Ovary (tissue), 9 donors: ENCODE measurements around the gene C2CD2L. TPM values are rescaled to one million over a fixed set of nuclear protein-coding genes. Genes with fewer than 3 reads are reported as not detected.

Experiments
- DNase-seq, 5 donors: peaks; one replicate each; pipeline ENCODE4 v3.0.0-alpha.2; 2019 to 2020
- H3K27ac ChIP-seq, 2 donors: fragments of 200-600 bp; one replicate each; pipeline versions ENCODE4 v1.5.1 to v1.8.0; 2019 to 2022
- H3K27me3 ChIP-seq: fragments of 200-600 bp; one replicate; pipeline ENCODE4 v1.8.0; 2022
- H3K36me3 ChIP-seq: fragments of 200-600 bp; sonication (generic); one replicate; pipeline ENCODE4 v1.5.1; 2019
- H3K4me1 ChIP-seq: one replicate; pipeline ENCODE4 v1.8.1; 2013; ENCODE audit warnings: mild to moderate bottlenecking, moderate library complexity; ENCODE audit not compliant: insufficient read depth
- H3K4me3 ChIP-seq: fragments of 200-600 bp; sonication (generic); one replicate; pipeline ENCODE4 v1.5.1; 2017
- H3K9me3 ChIP-seq, 2 donors: fragments of 200-600 bp in 1 of 2; sonication (generic) in 1 of 2; one replicate each; pipeline versions ENCODE4 v1.5.1 to v1.8.1; 2013 to 2019; ENCODE audit warnings: mild to moderate bottlenecking in 1 of 2, moderate library complexity in 1 of 2
- EP300 ChIP-seq: sonication (generic); formaldehyde crosslinking; IDR thresholded peaks from one replicate; pipeline ENCODE4 v1.6.1; 2017; ENCODE audit warnings: antibody characterized with exemption
- POLR2A ChIP-seq: fragments of 450-650 bp; IDR thresholded peaks from one replicate; pipeline ENCODE4 v1.6.1; 2017; ENCODE audit warnings: antibody characterized with exemption, mild to moderate bottlenecking, moderate library complexity
- WGBS, 3 donors: extraction: QIAGEN DNeasy Blood & Tissue Kit in 1 of 3; methylation state at CpG; one replicate each; pipeline versions ENCODE4 v1.1.5 to v1.1.7; 2013 to 2017; 5-methylcytosine and 5-hydroxymethylcytosine counted together
- intact Hi-C, 4 donors: fragments of 100-400 bp; cut with DNase I; formaldehyde crosslinking; loops; one replicate each; pipeline versions ENCODE4 v1.11.0 to v1.15.1; 2022 to 2023
- polyA plus RNA-seq, 2 donors: library from polyadenylated mRNA; stranded (reverse); fragments of 200-250 nt in 1 of 2; fragments of 350-450 nt in 1 of 2; fragmentation: Illumina TruSeq in 1 of 2; extraction: RNeasy Lipid Tissue Mini Kit (QIAGEN cat#74804) in 1 of 2; gene quantifications; one replicate each; pipeline ENCODE4 v1.2.3, GENCODE V29; 2013 to 2014
- total RNA-seq, 7 donors: library from RNA; depleted of rRNA in 2 of 7; stranded (reverse); fragments of >200 nt in 2 of 7; fragmentation: NEBNext Ultra II Directional in 3 of 7; extraction: Animal tissue kit (Norgen Biotek cat#: 25700) in 3 of 7; gene quantifications; one replicate each; pipeline versions ENCODE4 v1.1.0 to v1.2.4, GENCODE V29; 2016 to 2023
- TF ChIP-seq, protein P1 (sequence below), 3 donors: fragments of 450-650 bp in 2 of 3; fragments of 200-600 bp in 1 of 3; IDR thresholded peaks; one replicate each; pipeline versions ENCODE4 v1.5.1 to v1.8.0; 2016 to 2022; ENCODE audit warnings: antibody characterized with exemption in 3 of 3, mild to moderate bottlenecking in 1 of 3
- donor health status: DM: no; HTN: no; CAD: no; lungs with moderate emphysema.
- donor health status: DM: no; HTN: no; CAD: no.
- donor health status: Bipolar disorder and iron deficiency.
- donor health status: DM: yes; HTN: yes; CAD: no.
- donor health status: DM: no; HTN: no; CAD: no.
- donor health status: DM: yes; HTN: yes; CAD: no.

C2CD2L gene
- total and polyA plus RNA-seq, 9 donors, result 2.8 to 13.6 (median 6.9) TPM

DNA sequence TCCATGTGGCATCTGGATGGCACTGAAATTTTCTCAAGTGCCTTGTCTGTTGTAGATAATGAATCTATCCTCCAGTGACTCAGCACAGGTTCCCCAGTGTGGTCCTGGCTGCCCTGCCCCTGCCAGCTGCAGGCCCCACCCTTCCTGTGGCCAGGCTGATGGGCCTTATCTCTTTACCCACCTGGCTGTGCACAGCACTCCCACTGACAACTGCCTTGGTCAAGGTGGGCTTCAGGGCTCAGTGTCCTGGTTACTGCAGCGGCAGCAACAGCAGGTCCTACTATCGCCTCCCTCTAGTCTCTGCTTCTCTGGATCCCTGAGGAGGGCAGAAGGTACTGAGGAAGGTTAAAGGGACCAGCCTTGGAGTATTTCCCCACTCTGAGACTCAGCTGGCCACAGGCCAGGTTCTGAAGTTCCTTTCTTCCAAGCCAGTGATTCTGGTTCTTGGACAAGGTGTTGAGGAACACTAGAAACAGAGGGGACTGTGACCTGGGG, 19.4 kb upstream of the C2CD2L start:
- DNase-seq, result no peak
- Histone ChIP-seq H3K36me3 (no peaks in the 10 kb centered on the region), H3K27ac (no peak overlapping the region), H3K4me1 (peaks cover 7% of the 10 kb centered on the region), H3K4me3 (no peak overlapping the region), H3K27me3 (no peaks in the 10 kb centered on the region), H3K9me3 (no peaks in the 10 kb centered on the region)
- TF ChIP-seq, protein P1, sequence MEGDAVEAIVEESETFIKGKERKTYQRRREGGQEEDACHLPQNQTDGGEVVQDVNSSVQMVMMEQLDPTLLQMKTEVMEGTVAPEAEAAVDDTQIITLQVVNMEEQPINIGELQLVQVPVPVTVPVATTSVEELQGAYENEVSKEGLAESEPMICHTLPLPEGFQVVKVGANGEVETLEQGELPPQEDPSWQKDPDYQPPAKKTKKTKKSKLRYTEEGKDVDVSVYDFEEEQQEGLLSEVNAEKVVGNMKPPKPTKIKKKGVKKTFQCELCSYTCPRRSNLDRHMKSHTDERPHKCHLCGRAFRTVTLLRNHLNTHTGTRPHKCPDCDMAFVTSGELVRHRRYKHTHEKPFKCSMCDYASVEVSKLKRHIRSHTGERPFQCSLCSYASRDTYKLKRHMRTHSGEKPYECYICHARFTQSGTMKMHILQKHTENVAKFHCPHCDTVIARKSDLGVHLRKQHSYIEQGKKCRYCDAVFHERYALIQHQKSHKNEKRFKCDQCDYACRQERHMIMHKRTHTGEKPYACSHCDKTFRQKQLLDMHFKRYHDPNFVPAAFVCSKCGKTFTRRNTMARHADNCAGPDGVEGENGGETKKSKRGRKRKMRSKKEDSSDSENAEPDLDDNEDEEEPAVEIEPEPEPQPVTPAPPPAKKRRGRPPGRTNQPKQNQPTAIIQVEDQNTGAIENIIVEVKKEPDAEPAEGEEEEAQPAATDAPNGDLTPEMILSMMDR (IDR thresholded peaks at IDR 0.05), result no peak
- TF ChIP-seq POLR2A (no peak), EP300 (no peak)
- WGBS, 3 donors, result 94 to 100% (median 97%) methylated on average over 2 of the region's 2 CpGs
- intact Hi-C loops, result no loop called here

DNA sequence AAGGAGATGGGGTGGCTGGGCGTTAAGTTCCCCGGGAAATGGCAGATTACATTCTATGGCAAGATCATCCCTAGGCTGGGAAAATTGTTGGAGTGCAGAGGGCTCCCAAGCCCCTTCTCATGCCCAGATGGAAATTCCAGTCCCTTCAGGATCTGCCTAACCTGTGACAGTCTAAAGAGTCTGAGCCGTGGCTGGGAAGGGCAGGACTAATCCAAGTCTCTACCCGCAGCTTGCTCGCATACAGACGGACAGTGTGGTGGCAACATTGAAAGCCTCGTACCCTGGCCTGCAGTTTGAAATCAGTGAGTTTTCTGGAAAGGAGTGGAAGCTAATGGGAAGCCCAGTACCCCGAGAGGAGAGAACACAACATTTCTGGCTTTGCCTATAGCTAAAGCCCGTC, 18.7 kb upstream of the C2CD2L start:
- H3K4me3 ChIP-seq, result no peak overlapping the region
- intact Hi-C loops, result no loop called here
- H3K27ac ChIP-seq, result no peak overlapping the region
- no peaks in the 10 kb centered on the region for H3K27me3 ChIP-seq
- no peaks in the 10 kb centered on the region for H3K9me3 ChIP-seq
- H3K36me3 ChIP-seq, result no peaks in the 10 kb centered on the region
- TF ChIP-seq EP300, result no peak
- no peak for DNase-seq
- H3K4me1 ChIP-seq, result peaks cover 8% of the 10 kb centered on the region
- 87 to 94% (median 92%) methylated on average over 9 of the region's 9 CpGs for WGBS, 3 donors

DNA sequence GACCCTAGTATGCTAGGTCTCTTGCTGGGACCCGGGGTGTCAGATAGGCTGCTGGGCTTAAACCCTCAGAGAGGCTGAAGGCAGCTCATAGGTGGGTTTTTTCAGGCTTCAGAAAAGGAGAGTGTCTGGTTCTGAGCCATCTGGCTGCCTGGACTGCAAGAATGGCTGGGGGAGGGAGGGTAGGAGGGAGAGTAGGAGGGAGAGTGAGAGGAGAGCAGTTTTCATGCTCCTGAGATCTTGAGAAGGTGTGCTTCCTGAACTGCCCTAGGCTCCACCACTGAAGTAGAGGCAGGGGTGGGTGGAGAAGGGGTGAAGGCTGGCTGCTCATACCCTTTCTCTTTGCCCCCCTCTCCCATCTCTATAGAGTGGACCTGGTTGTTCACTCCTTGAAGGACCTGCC, 17.8 kb upstream of the C2CD2L start:
- Histone ChIP-seq H3K36me3 (no peaks in the 10 kb centered on the region), H3K27ac (no peak overlapping the region), H3K4me1 (peaks cover 7% of the 10 kb centered on the region), H3K9me3 (no peaks in the 10 kb centered on the region), H3K4me3 (no peak overlapping the region), H3K27me3 (no peaks in the 10 kb centered on the region)
- intact Hi-C loops, result no loop called here
- no peak for TF ChIP-seq EP300
- 88 to 93% (median 89%) methylated on average over 1 of the region's 1 CpG for WGBS, 3 donors
- DNase-seq, result no peak

DNA sequence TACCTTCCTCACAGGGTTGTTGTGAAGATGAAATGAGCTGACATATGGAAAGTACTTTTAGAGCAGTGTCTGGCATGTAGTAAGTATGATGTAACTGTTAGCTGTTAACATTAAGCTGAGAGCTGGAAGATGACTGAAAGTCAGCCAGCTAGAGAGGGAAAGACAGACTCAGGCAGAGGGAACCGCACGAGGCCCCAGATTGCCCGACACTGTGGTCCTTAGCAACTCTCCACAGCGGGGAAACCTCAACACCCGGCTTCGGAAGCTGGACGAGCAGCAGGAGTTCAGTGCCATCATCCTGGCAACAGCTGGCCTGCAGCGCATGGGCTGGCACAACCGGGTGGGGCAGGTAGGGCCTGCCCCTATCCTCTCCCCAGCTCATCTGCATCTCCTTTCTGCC, 16.0 kb upstream of the C2CD2L start:
- WGBS, 3 donors, result 84 to 86% (median 84%) methylated on average over 9 of the region's 9 CpGs
- intact Hi-C loops, result loop anchor here in 2 of 4 donors (5.0 to 10.0 kb wide), 2 partner anchors 106 to 244 kb away; partner anchors contain the start of gene RNF26 (in 1 of the 2)
- no peak for TF ChIP-seq EP300

DNA sequence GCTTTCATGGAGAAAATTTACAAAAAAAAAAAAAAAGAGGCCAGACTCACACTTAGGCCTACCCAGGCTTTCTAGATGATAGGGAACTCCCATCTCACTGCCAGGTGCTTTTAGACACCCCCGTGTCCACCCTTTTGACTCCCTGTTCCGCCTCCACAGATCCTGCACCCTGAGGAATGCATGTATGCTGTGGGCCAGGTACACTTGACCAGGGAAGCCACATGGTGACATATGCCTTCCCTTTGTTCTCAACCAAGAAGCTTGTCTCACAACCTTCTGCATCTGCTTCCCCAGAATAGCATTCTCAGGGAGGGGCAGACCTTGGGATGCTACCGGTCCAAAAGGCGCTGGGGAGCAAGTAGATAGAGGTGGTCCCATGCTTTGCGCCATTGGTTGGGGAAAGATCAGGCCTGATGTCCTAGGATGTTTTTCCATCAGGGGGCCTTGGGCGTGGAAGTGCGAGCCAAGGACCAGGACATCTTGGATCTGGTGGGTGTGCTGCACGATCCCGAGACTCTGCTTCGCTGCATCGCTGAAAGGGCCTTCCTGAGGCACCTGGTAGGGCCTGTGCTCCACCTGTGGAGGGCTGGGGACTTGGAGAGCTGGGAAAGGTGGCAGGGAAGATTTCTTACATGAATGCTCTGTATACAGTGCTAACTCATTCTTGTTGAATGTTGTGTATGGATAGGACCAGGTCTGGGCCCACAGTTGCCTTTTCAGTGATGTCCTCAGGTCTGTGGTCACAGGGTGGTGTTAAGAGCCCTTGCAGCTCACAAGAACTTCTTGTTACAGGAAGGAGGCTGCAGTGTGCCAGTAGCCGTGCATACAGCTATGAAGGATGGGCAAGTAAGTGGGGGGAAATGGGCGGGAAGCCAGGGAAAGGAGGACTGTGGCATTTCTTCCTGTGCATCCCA, 14.9 kb upstream of the C2CD2L start:
- H3K27me3 ChIP-seq, result no peaks in the 10 kb centered on the region
- H3K36me3 ChIP-seq, result no peaks in the 10 kb centered on the region
- peaks cover 2% of the 10 kb centered on the region for H3K4me1 ChIP-seq
- DNase-seq, result no peak
- TF ChIP-seq POLR2A, result no peak
- TF ChIP-seq EP300, result no peak
- TF ChIP-seq, protein P1 (IDR thresholded peaks at IDR 0.05), result no peak
- WGBS, 3 donors, result 79 to 84% (median 80%) methylated on average over 13 of the region's 13 CpGs
- intact Hi-C loops, result loop anchor here in 2 of 4 donors (5.0 to 10.0 kb wide), 2 partner anchors 105 to 243 kb away; partner anchors contain the start of gene RNF26 (in 1 of the 2)
- no peak overlapping the region for H3K4me3 ChIP-seq
- no peak overlapping the region for H3K27ac ChIP-seq
- no peaks in the 10 kb centered on the region for H3K9me3 ChIP-seq

More for the DNA sequence above, 16.0 kb upstream of the C2CD2L start:
- DNase-seq, result no peak
- Histone ChIP-seq H3K4me1 (peaks cover 2% of the 10 kb centered on the region), H3K36me3 (no peaks in the 10 kb centered on the region), H3K9me3 (no peaks in the 10 kb centered on the region), H3K27ac (no peak overlapping the region), H3K27me3 (no peaks in the 10 kb centered on the region), H3K4me3 (no peak overlapping the region)
